Panc1 (cell line): ENCODE measurements around the gene CCL22. TPM values are rescaled to one million over a fixed set of nuclear protein-coding genes. Genes with fewer than 3 reads are reported as not detected.
A peak's percentile ranks its signal among the peaks of the same experiment; 100 is the strongest.
"Not testable (repeated sequence)": the region's sequence is repeated elsewhere in the genome, so short reads cannot be mapped to it uniquely, and the experiment has no call there.

Experiments used
- ATAC-seq: fragments of 200-7000 bp; cut with Tn5 transposase; 2 replicates; pipeline ENCODE4 v1.9.1; 2020; ENCODE audit warnings: mild to moderate bottlenecking, moderate library complexity
- BruUV-seq: library from RNA; stranded (reverse); fragments of 400-500 nt; replicated peaks from 2 replicates; lab custom pipeline; 2021; lab: Mats Ljungman, UMichigan
- CTCF ChIA-PET: fragments of 300-600 bp; sonication (Branson Sonifier 250); formaldehyde crosslinking; loops from one replicate; lab custom pipeline; 2022; ENCODE audit warnings: antibody characterized with exemption; lab: Charles Lee
- POLR2A ChIA-PET: fragments of 300-600 bp; sonication (Branson Sonifier 250); formaldehyde crosslinking; loops from one replicate; lab custom pipeline; 2022; ENCODE audit warnings: antibody characterized with exemption; lab: Charles Lee
- DNase-seq: peaks from one replicate; pipeline ENCODE4 v3.0.0-alpha.2; 2010; ENCODE audit warnings: low read depth, low spot score
- H3K27ac ChIP-seq: 2 replicates; pipeline ENCODE4 v1.5.1; 2011; ENCODE audit warnings: mild to moderate bottlenecking, low read length, inconsistent platforms
- H3K27me3 ChIP-seq: fragments of 200-500 bp; sonication (Bioruptor generic); 2 replicates; pipeline ENCODE4 v1.6.0; 2014; ENCODE audit warnings: low read length, inconsistent platforms; ENCODE audit not compliant: control insufficient read depth, insufficient read depth
- H3K36me3 ChIP-seq: fragments of 200-500 bp; sonication (Bioruptor generic); 2 replicates; pipeline ENCODE4 v1.5.1; 2014; ENCODE audit warnings: inconsistent platforms, mild to moderate bottlenecking, low read length, moderate library complexity; ENCODE audit not compliant: control insufficient read depth, insufficient read depth
- H3K4me1 ChIP-seq: 2 replicates; pipeline ENCODE4 v1.5.1; 2011; ENCODE audit warnings: inconsistent platforms, mild to moderate bottlenecking, low read length, moderate library complexity; ENCODE audit not compliant: control insufficient read depth, insufficient read depth
- H3K4me3 ChIP-seq, 2 experiments: 2 replicates each; pipeline ENCODE4 v1.5.1; 2011 to 2012; ENCODE audit warnings: low read depth in 2 of 2, low read length in 2 of 2, mild to moderate bottlenecking in 2 of 2, inconsistent platforms in 1 of 2, moderate library complexity in 1 of 2
- H3K9me3 ChIP-seq: fragments of 200-500 bp; sonication (Bioruptor generic); 2 replicates; pipeline ENCODE4 v1.5.1; 2014; ENCODE audit warnings: low read depth, mild to moderate bottlenecking, inconsistent platforms, low read length, moderate library complexity; ENCODE audit not compliant: control insufficient read depth, insufficient read depth
- CTCF ChIP-seq: fragments of 450-650 bp; IDR thresholded peaks from 2 replicates; pipeline ENCODE4 v1.5.1; 2017; ENCODE audit warnings: mild to moderate bottlenecking
- POLR2AphosphoS5 ChIP-seq: IDR thresholded peaks from 2 replicates; pipeline ENCODE4 v1.6.1; 2012; ENCODE audit warnings: mild to moderate bottlenecking, low read depth, low read length, moderate library complexity
- REST ChIP-seq, 2 experiments: IDR thresholded peaks; 2 replicates each; pipeline ENCODE4 v1.6.1; 2011 to 2012; ENCODE audit warnings: low read depth in 2 of 2, control low read depth in 1 of 2, low read length in 1 of 2, mild to moderate bottlenecking in 1 of 2, moderate library complexity in 1 of 2; ENCODE audit not compliant: insufficient read depth in 1 of 2
- SIN3A ChIP-seq: IDR thresholded peaks from 2 replicates; pipeline ENCODE4 v1.6.1; 2012; ENCODE audit warnings: low read depth, mild to moderate bottlenecking, low read length, moderate library complexity, borderline replicate concordance; ENCODE audit not compliant: insufficient read depth
- TCF7L2 ChIP-seq: IDR thresholded peaks from 2 replicates; pipeline ENCODE4 v1.6.1; 2011; ENCODE audit warnings: mild to moderate bottlenecking, low read depth, low read length, inconsistent platforms
- in situ Hi-C: cut with HindIII; loops from 2 replicates; pipeline ENCODE4 v1.10.0; 2016; ENCODE audit warnings: low sequenced_read_pairs, low pct_unique_long_range_greater_than_20kb
- intact Hi-C: fragments of 100-400 bp; cut with micrococcal nuclease; formaldehyde crosslinking; loops from one replicate; pipeline ENCODE4 v1.10.0; 2022; ENCODE audit not compliant: unreplicated experiment
- total RNA-seq: library from RNA; stranded (reverse); gene quantifications from one replicate; pipeline ENCODE4 v1.2.1, GENCODE V29; 2021; ENCODE audit not compliant: unreplicated experiment

The CCL22 gene
- total RNA-seq, 1 experiment from 2014 or later: 0.39 TPM

- Histone ChIP-seq H3K4me3 (no peak overlapping the region), H3K36me3 (no peaks in the 10 kb centered on the region), H3K27me3 (no peaks in the 10 kb centered on the region), H3K9me3 (0 out of 2 replicates have a peak, but pooled peaks cover 2% of the 10 kb centered on the region), H3K4me1 (no peaks in the 10 kb centered on the region), H3K27ac (no peak overlapping the region)
- no peak for DNase-seq
- peak; percentile 53; the same call in 1 of the 2 replicates for ATAC-seq
- CTCF ChIA-PET: no interaction called here
- TF ChIP-seq TCF7L2 (no peak), REST (IDR thresholded peaks at IDR 0.05; ENCODE audit: insufficient read depth in 1 of 2, low read depth in 2 of 2, low read length in 1 of 2) (no peak), POLR2AphosphoS5 (no peak), CTCF (no peak), SIN3A (no peak)
- intact Hi-C loops: no loop called here
- in situ Hi-C loops: no loop called here
- POLR2A ChIA-PET: no interaction called here
- no TSS peak for BruUV-seq
Measured at GRCh38 chr16:57341441-57342303, 16.9 kb upstream of the CCL22 start.

- H3K4me3 ChIP-seq, in situ Hi-C loops, H3K4me1 ChIP-seq, ATAC-seq, POLR2A ChIA-PET, intact Hi-C loops, DNase-seq, CTCF ChIA-PET, H3K27ac ChIP-seq, H3K9me3 ChIP-seq, H3K36me3 ChIP-seq, BruUV-seq, H3K27me3 ChIP-seq: not testable (repeated sequence)
Measured at GRCh38 chr16:57342606-57343005, 16.0 kb upstream of the CCL22 start.

GRCh38 chr16:57343221-57343620, 15.4 kb upstream of the CCL22 start:
- DNase-seq (no peak), ATAC-seq (no peak)
- TF ChIP-seq POLR2AphosphoS5 (no peak), TCF7L2 (no peak), SIN3A (no peak)
- CTCF ChIA-PET: no interaction called here
- no TSS peak for BruUV-seq
- Histone ChIP-seq H3K9me3 (no peaks in the 10 kb centered on the region), H3K27me3 (no peaks in the 10 kb centered on the region), H3K4me3 (no peak overlapping the region), H3K36me3 (no peaks in the 10 kb centered on the region), H3K27ac (no peak overlapping the region), H3K4me1 (no peaks in the 10 kb centered on the region)
- POLR2A ChIA-PET: no interaction called here
- intact Hi-C loops (no loop called here), in situ Hi-C loops (no loop called here)

GRCh38 chr16:57344094-57344493, 14.5 kb upstream of the CCL22 start:
- CTCF ChIA-PET, H3K9me3 ChIP-seq, H3K27ac ChIP-seq, BruUV-seq, H3K4me1 ChIP-seq, intact Hi-C loops, DNase-seq, H3K36me3 ChIP-seq, POLR2A ChIA-PET, ATAC-seq, H3K4me3 ChIP-seq, H3K27me3 ChIP-seq, in situ Hi-C loops: not testable (repeated sequence)
